MM.1S (cell line): Measurements from ENCODE around the gene APRT.

ENCODE experiments used
- DNase-seq: peaks from one replicate; pipeline ENCODE4 v3.0.0-alpha.2; 2015
- H2AFZ ChIP-seq: fragments of 300-600 bp; sonication (generic); 2 replicates; pipeline ENCODE4 v1.6.0; 2016; ENCODE audit warnings: antibody characterized with exemption, low read length
- H3F3A ChIP-seq: fragments of 300-600 bp; sonication (generic); 2 replicates; pipeline ENCODE4 v1.6.1; 2016; ENCODE audit warnings: mild to moderate bottlenecking, antibody characterized with exemption, low read length, moderate library complexity, mixed read lengths; ENCODE audit not compliant: insufficient read depth
- H3K27ac ChIP-seq: fragments of 300-600 bp; sonication (generic); 2 replicates; pipeline ENCODE4 v1.5.1; 2016; ENCODE audit warnings: mild to moderate bottlenecking, low read length
- H3K27me3 ChIP-seq: fragments of 300-600 bp; sonication (generic); replicated peaks from 2 replicates; pipeline ENCODE4 v1.6.0; 2016; ENCODE audit warnings: low read length; ENCODE audit not compliant: insufficient read depth
- H3K36me3 ChIP-seq: fragments of 300-600 bp; sonication (generic); replicated peaks from 2 replicates; pipeline ENCODE4 v1.6.1; 2016; ENCODE audit warnings: mild to moderate bottlenecking, low read length, mixed read lengths; ENCODE audit not compliant: insufficient read depth
- H3K4me1 ChIP-seq: fragments of 300-600 bp; sonication (generic); 2 replicates; pipeline ENCODE4 v1.6.1; 2016; ENCODE audit warnings: low read length, mixed read lengths
- H3K4me2 ChIP-seq: fragments of 300-600 bp; sonication (generic); 2 replicates; pipeline ENCODE4 v1.6.0; 2016; ENCODE audit warnings: low read depth, low read length
- H3K4me3 ChIP-seq: fragments of 300-600 bp; sonication (generic); 2 replicates; pipeline ENCODE4 v1.5.1; 2016; ENCODE audit warnings: low read length, mixed read lengths
- H3K79me2 ChIP-seq: fragments of 300-600 bp; sonication (generic); 2 replicates; pipeline ENCODE4 v1.6.1; 2016; ENCODE audit warnings: mixed run types, low read length, mixed read lengths
- H3K9ac ChIP-seq: fragments of 300-600 bp; sonication (generic); 2 replicates; pipeline ENCODE4 v1.6.1; 2016; ENCODE audit warnings: low read length, mixed read lengths
- H3K9me2 ChIP-seq: fragments of 300-600 bp; sonication (generic); replicated peaks from 2 replicates; pipeline ENCODE4 v1.6.1; 2016; ENCODE audit warnings: mild to moderate bottlenecking, low read length, mixed read lengths; ENCODE audit not compliant: insufficient read depth
- H3K9me3 ChIP-seq: fragments of 300-600 bp; sonication (generic); replicated peaks from 2 replicates; pipeline ENCODE4 v1.6.1; 2016; ENCODE audit warnings: mild to moderate bottlenecking, low read length, mixed read lengths; ENCODE audit not compliant: insufficient read depth
- H4K20me1 ChIP-seq: fragments of 300-600 bp; sonication (generic); 2 replicates; pipeline ENCODE4 v1.6.1; 2016; ENCODE audit warnings: mild to moderate bottlenecking, low read length, moderate library complexity, mixed read lengths; ENCODE audit not compliant: insufficient read depth
- EZH2 ChIP-seq: fragments of 300-600 bp; sonication (generic); optimal IDR thresholded peaks from 2 replicates; pipeline ENCODE3; 2017; ENCODE audit warnings: low read depth, mild to moderate bottlenecking, antibody characterized with exemption, low read length, mixed read lengths
- EZH2phosphoT487 ChIP-seq: fragments of 300-600 bp; sonication (generic); IDR thresholded peaks from 2 replicates; pipeline ENCODE4 v1.6.1; 2018; ENCODE audit warnings: antibody characterized with exemption, low read length
- TF ChIP-seq, protein P1 (sequence below): fragments of 300-600 bp; sonication (generic); IDR thresholded peaks from 2 replicates; pipeline ENCODE4 v1.5.1; 2016; ENCODE audit warnings: antibody characterized with exemption, low read length, mixed read lengths

APRT gene

DNA sequence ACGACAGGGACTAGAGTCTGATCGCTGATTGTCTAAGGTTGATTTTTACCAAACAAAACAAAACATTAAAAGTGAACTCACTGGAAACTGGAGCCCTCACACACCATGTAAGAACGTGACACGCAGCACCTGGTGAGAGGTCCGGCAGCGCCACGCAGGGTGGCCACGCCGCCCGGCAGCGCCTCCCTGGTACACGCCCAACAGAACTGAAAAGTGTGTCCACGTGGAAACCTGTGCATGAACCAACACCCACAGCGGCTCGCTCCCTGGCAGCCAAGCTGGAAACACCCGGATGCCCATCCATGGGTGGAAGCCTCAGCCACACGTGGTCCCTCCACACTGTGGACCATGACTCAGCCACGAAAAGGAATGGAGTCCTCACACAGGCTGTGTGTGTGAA is 35.9 kb upstream of the APRT start:
- no peaks in the 10 kb centered on the region for H3F3A ChIP-seq
- H3K4me2 ChIP-seq = no peak overlapping the region
- H3K9me3 ChIP-seq = no peaks in the 10 kb centered on the region
- H3K36me3 ChIP-seq = no peaks in the 10 kb centered on the region
- H3K27ac ChIP-seq = no peak overlapping the region
- no peak overlapping the region for H2AFZ ChIP-seq
- H3K9me2 ChIP-seq = no peaks in the 10 kb centered on the region
- H3K79me2 ChIP-seq = no peaks in the 10 kb centered on the region
- no peaks in the 10 kb centered on the region for H4K20me1 ChIP-seq
- no peak for DNase-seq
- H3K4me1 ChIP-seq = no peaks in the 10 kb centered on the region
- TF ChIP-seq, protein P1, sequence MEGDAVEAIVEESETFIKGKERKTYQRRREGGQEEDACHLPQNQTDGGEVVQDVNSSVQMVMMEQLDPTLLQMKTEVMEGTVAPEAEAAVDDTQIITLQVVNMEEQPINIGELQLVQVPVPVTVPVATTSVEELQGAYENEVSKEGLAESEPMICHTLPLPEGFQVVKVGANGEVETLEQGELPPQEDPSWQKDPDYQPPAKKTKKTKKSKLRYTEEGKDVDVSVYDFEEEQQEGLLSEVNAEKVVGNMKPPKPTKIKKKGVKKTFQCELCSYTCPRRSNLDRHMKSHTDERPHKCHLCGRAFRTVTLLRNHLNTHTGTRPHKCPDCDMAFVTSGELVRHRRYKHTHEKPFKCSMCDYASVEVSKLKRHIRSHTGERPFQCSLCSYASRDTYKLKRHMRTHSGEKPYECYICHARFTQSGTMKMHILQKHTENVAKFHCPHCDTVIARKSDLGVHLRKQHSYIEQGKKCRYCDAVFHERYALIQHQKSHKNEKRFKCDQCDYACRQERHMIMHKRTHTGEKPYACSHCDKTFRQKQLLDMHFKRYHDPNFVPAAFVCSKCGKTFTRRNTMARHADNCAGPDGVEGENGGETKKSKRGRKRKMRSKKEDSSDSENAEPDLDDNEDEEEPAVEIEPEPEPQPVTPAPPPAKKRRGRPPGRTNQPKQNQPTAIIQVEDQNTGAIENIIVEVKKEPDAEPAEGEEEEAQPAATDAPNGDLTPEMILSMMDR = no peak
- TF ChIP-seq EZH2phosphoT487 = no peak
- TF ChIP-seq EZH2 = no peak
- no peak overlapping the region for H3K4me3 ChIP-seq
- H3K9ac ChIP-seq = no peak overlapping the region
- no peaks in the 10 kb centered on the region for H3K27me3 ChIP-seq

DNA sequence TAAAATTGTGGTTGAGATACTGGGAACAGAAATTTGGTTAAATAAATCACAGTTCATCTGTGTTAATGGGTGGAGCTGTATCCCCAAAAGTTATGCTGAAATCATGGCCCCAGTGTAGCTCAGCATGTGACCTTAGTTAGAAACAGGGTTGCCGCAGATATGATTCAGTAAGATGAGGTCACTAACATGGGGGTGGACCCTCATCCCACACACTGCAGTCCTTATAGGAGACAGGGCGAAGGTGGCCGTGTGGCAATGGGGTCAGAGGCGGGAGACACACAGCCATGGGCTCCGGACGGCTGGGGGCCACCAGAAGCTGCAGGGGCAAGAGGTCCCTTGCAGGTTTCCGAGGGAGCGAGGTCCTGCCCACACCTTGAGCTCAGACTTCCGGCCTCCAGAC is 34.4 kb upstream of the APRT start:
- TF ChIP-seq, protein P1 = no peak
- TF ChIP-seq EZH2 (no peak), EZH2phosphoT487 (no peak)
- Histone ChIP-seq H3K4me2 (no peak overlapping the region), H2AFZ (no peak overlapping the region), H3K9ac (no peak overlapping the region), H3K9me2 (no peaks in the 10 kb centered on the region), H4K20me1 (no peaks in the 10 kb centered on the region), H3K79me2 (no peaks in the 10 kb centered on the region), H3K27ac (no peak overlapping the region), H3F3A (no peaks in the 10 kb centered on the region), H3K9me3 (no peaks in the 10 kb centered on the region), H3K4me1 (no peaks in the 10 kb centered on the region), H3K27me3 (no peaks in the 10 kb centered on the region), H3K36me3 (no peaks in the 10 kb centered on the region), H3K4me3 (no peak overlapping the region)
- DNase-seq = no peak

DNA sequence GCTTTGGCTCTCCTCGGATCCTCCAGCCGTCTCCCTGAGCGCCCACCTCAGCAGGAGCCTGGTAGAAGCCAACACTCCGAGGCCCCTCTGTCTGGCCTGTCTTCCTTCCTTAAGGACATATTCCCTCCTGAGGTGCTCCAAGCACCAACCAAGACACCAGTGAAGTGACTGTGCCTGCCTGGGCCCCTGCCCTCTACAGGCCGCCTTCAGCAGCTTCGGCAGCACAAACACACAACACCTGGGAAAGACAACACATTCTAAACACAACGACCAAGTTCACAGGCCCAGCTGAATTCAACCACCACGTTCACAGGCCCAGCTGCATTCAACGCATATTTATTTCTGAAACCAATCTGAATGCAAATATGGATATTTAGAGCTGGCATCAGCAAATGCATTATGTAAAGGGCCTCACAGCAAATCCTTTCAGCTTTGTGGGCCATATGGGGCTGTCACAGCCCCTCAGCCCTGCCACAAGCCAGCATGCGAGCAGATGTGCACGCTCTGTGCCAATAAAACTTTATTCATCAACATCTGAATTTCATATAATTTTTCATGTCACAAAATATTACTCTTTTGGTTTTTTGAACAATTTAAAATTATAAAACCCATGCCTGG is 32.8 kb upstream of the APRT start:
- no peak for DNase-seq
- H3K36me3 ChIP-seq = no peaks in the 10 kb centered on the region

More for the DNA sequence above, 32.8 kb upstream of the APRT start:
- Histone ChIP-seq H3K79me2 (no peaks in the 10 kb centered on the region), H2AFZ (no peak overlapping the region), H3K27me3 (no peaks in the 10 kb centered on the region), H3K9me2 (no peaks in the 10 kb centered on the region), H3K4me1 (no peaks in the 10 kb centered on the region), H3K27ac (no peak overlapping the region), H3K9ac (no peak overlapping the region), H4K20me1 (no peaks in the 10 kb centered on the region), H3K4me2 (no peak overlapping the region), H3K4me3 (no peak overlapping the region), H3F3A (no peaks in the 10 kb centered on the region), H3K9me3 (no peaks in the 10 kb centered on the region)
- no peak for TF ChIP-seq EZH2
- TF ChIP-seq, protein P1 = no peak
- TF ChIP-seq EZH2phosphoT487 = no peak
